22Rv1 (cell line): ENCODE measurements around the gene LRRFIP1.
A peak's percentile ranks its signal among the peaks of the same experiment; 100 is the strongest.

Source experiments
- ZFX ChIP-seq: fragments of 450-650 bp; IDR thresholded peaks from 2 replicates; pipeline ENCODE4 v1.6.1; 2017; ENCODE audit warnings: antibody characterized with exemption, borderline replicate concordance
- TF ChIP-seq, protein P1 (sequence below): fragments of 450-650 bp; IDR thresholded peaks from 2 replicates; pipeline ENCODE4 v1.5.1; 2017; ENCODE audit warnings: mild to moderate bottlenecking

DNA sequence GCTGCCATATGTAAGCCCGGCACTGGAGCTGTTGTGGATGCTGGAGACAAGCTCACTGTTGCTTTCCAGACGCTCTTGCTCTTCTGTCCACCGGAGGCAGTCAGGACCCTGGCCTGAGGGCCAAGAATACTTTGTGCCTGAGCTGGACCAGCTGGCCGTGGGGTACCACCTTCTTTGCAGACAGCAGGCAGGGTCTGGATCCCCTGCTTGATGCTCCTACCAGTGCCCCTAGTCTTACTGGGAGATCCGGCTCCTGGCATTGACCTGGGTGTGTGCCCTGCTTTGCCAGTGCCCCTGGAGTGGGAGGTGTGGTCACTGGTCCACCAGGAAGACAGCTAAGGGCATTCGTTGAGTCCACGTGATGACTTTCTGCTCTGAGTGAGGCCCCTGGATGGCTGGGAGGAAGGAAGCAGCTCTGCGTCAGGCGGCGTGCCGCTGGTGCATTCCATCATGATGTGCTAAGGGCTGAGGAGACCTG, 59.3 kb downstream of the LRRFIP1 start:
- TF ChIP-seq, protein P1, sequence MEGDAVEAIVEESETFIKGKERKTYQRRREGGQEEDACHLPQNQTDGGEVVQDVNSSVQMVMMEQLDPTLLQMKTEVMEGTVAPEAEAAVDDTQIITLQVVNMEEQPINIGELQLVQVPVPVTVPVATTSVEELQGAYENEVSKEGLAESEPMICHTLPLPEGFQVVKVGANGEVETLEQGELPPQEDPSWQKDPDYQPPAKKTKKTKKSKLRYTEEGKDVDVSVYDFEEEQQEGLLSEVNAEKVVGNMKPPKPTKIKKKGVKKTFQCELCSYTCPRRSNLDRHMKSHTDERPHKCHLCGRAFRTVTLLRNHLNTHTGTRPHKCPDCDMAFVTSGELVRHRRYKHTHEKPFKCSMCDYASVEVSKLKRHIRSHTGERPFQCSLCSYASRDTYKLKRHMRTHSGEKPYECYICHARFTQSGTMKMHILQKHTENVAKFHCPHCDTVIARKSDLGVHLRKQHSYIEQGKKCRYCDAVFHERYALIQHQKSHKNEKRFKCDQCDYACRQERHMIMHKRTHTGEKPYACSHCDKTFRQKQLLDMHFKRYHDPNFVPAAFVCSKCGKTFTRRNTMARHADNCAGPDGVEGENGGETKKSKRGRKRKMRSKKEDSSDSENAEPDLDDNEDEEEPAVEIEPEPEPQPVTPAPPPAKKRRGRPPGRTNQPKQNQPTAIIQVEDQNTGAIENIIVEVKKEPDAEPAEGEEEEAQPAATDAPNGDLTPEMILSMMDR: peak; percentile 49
- TF ChIP-seq ZFX: no peak
